NOMO-1 treated with dmso at 0.1 percent for 144 hours (cell line): ENCODE results near the gene SLC9A3.
"Not testable (repeated sequence)": the region's sequence is repeated elsewhere in the genome, so short reads cannot be mapped to it uniquely, and the experiment has no call there.

Source experiments
- DNase-seq: peaks from one replicate; lab custom pipeline; 2025; ENCODE audit not compliant: unreplicated experiment; lab: John Stamatoyannopoulos, UW

Gene SLC9A3

DNA sequence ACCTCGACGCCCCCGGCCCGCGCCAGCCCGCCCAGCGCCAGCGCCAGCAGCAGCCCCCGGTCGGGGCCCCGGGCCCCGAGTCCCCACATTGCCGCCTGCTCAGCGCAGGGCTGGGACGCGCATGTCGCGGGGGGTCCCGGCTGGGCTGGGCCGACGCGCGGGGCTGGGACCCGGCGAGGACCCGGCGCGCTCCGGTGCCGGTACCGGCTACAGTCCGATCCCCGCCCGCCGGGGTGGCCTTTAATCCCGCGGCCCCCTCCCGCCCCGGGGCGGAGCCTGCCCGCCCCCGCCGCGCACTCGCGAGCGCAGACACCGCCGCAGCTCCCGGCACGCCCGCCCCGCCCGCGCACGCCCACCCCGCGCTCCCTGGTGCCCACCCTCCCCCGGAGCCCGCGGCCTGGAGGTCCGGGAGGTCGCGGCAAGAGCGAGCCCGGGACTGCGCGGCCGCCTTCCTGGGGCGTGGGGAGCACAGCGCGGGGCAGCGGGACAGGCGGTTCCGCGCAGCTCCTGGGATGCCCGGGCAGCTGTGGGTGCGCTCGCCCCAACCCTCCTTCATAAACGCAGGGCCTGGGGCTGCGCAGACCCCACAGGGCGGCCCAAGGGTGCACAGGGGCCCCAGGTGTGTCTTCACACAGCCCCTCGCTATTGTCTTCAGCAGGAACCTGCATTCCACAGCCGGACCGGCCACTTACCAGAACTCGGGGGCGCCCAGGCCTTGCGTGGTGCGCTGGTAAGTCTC is at the start of gene SLC9A3:
Gene SLC9A3, minus strand, starts transcription at position 216 of the 739 bp plus-strand sequence.
- no peak for DNase-seq

DNA sequence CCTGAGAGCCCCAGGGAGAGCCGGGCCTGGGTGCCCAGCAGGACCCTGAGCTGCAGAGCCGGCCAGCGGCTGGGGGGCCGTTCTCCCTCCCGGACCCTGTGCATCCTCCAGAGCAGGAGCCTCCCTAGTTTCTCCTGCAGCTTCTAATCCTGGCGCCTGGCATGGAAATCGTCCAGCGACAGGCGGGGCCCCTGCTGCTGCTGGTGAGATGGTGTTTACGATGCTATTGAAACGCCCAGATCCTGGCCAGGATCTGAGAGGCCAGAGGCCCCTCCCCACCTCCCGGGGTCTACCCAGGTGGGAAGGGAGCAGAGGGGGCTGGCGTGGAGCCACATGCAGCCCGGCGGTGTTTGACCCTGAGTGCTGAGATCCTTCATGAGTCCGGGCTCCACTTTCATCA is 49.7 kb upstream of the SLC9A3 start:
- DNase-seq = no peak

DNA sequence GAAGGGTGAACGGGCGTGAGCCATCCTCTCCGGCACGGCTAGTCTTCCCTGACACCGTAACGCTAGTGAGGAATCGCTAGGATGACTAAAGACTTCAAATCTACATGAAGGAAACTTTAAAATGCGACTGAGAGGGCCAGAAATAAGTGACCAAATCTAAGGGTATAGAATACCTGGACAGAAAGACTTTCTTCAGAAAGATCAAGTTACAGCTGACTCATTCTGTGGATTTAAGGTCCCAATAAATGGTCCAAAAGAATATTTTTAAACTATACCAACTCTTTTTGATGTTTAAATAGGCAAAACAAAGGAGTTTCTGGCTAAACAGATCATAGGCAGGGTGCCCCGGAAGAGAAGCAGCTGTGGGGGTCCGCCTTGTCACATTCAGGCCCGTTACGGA is 49.0 kb upstream of the SLC9A3 start:
- DNase-seq = no peak

DNA sequence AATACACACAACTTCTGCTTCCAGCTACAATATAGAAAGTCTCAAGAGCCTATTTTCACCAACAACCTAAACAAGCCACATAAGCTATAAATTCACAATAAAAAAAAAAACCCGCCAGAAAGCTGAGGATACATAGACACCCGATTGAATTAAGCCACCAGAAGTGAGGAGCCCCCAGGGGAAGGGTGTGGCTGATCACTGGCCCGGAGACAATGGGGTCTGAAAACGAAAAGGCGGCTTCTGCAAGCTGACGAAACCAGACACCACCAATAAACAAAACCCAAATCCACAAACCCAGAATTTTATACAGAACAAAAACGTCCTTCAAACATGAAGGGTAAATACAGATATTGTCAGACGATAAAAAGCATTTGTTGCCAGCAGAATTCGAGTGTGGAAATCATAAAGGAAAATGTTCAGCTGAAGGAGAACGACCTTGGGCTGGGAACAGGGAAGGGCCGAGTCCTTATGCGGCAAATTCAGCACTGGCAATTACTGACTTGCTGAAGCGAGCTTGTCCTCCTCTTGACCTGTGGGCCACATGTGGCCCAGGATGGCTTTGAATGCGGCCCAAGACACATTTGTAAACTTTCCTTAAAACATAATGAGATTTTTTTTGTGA is 48.3 kb upstream of the SLC9A3 start:
- DNase-seq = no peak

DNA sequence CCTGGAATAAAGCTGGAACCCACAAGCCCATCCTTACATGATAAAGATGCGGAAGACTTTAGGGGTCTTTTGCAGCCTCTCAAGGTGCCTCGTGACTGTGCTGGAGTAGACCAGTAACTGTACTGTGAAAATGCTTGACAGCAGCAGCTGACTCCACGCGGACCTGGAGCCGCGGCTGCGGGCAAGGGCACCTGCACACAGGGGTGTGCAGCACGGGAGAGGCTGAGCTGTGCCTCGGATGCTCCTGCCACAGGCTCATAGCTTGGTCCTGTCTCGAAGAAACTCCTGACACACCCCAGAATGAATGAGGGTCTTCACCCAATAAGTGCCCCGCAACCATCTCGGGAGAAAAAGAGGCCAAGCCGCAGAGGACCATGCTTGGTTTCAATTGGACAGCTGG is 47.5 kb upstream of the SLC9A3 start:
- DNase-seq = no peak

DNA sequence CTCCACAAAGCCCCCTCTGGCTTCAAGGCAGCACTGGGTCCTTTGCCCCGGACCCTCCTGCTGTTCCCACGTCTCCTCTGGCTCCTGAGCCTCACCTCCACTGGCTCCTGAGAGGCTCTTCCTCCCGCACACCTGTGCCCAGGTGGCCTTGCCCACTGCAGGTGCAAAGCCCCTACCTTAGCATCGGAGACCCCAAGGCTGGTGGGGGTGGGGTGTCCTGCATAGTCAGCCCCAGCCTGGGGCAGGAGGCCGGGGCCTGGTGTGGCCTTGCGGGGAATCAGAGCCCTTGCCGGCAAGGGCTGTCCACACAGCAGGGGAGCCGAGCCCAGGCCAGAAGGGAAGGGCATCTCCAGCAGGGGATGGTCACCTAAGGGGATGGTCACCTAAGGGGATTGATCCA is 46.6 kb upstream of the SLC9A3 start:
- DNase-seq = no peak

DNA sequence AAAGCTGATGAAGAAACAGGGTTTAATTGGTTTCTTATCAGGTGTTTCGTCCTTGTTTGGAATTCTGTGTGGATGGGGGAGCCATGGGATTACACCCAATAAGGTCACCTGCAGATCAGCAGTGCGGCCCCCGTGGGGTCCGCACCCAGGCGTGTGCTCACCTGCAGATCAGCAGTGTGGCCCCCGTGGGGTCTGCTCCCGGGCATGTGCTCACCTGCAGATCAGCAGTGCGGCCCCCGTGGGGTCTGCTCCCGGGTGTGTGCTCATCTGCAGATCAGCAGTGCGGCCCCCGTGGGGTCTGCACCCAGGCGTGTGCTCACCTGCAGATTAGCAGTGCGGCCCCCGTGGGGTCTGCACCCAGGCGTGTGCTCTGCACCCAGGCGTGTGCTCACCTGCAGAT is 46.2 kb upstream of the SLC9A3 start:
- no peak for DNase-seq

DNA sequence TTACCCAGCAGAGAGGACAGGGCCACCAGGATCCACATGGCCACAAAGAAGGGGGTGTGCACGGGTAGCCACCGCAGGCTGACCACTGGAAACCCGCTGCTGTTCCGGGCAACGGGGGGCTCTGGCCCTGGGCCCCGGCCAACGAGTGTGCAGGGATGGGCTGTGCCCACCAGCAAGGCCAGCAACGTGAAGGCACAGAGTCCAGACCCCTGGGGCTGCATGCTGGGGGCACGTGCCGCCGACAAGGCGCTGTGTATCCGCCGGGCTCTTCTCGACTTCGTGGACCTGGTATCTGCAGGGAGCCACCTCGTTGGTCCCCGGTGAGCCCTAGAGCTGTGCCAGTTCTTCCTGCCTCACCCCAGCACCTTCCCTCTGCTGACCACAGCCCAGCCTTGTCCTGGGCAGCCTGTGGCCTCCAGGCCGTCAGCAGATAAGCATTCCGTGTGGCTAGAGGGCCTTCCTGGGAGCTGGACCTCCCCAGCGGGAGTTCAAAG is 45.7 kb upstream of the SLC9A3 start:
- no peak for DNase-seq

DNA sequence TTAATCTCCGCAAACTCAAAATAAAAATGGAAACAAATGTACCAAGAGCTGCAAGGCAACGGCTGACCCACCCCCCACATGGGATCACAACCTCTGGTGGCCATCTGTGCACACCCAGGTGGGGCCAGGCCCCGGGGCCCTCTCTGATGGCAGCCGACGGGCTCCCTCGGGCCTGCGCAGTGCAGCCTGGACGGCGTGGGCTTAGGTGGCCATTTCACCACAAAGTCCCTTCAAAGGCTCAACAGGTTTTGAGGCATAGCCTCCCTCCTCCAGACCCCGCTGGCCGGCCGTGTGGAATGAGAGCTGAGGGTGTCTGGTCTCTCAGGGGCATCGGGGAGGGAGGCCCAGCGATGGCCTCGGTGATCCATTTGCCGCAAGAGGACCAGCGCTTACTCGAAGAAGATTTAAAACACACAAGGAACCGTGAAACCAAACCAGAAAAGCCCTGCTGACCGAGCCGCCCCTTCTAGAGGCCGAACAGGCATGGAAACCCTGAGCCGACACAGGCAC is 45.2 kb upstream of the SLC9A3 start:
- no peak for DNase-seq

DNA sequence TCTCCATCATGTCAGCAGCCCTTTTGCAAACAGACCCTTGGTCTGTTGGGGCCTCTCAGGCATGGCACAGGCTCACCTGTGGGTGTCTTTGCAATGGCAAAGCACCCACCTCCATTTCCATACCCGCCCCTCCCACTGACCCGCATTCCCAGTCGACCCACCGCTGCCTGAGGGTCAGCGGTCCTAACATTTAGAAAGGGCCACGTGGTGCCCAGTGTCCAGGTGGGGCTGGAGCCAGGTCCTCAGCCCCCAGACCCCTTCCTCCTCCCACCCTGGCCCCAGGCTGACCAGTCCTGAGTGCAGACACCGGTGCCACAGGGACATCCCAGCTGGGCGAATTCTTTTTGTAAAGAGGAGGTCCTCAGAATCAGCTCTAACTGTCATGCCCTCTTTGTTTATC is 44.6 kb upstream of the SLC9A3 start:
- no peak for DNase-seq

DNA sequence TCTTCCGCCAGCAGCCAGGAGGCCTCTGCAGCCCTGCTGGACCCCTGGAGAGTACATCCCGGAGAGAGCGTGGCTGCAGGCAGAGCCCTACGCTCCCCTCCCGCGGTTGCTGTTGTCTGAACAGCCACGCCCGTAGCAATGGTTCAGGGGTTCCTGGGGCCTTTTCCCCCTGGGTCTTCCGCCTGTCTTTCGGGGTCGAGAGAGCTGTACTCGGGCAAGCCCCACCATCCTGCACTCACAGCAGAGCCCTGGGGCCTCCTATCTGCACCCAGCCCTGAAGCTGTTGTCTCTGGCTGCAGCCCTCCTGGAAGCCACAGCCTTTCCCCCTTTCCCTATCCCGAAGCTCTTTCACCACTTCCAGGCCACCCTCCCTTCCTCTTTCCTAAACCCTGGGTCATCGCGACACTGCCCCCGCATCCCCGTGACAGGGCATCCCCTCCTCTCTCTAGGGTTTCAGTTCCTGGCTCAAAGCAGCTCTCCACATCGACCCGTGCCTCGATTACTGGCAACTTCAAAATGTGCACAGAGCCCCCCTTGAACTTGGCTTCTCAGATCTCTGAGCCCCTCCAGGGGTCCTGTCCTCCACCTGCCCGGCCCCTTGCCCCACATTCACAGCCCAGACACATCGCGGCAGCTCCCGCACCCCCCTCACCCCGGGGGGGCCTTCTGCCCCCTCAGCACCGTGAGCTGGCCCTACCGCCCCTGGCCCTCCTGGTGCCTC is 44.0 kb upstream of the SLC9A3 start:
- DNase-seq = no peak

DNA sequence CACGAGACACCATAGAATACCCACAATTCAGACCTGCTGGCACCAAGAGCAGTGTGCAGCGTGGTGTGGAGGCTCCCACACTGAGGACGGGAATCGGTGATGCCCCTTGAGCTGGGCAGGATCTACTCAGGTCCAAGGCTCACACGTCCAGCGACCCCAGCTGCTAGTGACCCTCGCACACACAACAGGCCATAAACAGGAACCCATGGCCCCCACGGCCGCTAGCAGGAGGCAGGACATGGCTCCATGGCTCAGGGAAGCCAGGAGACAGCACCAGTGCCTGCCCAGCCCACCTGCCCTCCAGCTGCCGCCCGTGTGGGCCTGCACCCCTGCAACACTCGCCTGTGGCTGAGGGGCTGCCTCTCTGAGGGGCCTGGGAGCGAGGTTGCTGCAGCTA is 43.4 kb upstream of the SLC9A3 start:
- no peak for DNase-seq

DNA sequence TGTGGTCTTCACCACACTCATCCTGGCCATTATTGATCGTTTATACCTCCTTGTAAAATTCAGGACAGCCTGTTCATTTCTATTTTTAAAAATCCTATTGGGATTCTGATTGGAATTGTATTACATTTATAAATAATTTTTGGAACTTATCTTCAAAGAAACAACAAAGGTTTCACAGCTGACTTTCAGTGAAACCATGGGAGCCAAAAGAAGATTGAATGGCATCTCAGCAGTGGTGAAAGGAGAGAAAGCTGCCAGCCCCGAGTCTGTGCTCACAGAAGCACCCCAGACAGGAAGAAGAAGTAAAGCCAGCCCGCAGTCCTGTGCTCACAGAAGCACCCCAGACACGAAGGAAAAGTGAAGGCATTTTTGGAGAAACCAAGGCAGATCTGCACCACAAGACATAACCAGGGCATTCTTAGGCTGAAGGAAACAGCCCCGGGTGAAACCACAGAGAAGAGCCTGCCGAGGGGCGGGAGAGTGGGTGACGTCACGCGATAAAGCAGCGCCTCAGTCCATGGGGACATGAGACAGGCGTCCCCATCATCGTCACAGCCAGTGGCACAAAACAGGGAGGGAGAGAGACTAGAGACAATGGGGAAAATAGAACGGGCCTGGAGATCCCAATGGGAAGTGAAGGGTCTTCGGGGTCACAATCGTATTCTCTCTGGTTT is 42.5 kb upstream of the SLC9A3 start:
- no peak for DNase-seq

DNA sequence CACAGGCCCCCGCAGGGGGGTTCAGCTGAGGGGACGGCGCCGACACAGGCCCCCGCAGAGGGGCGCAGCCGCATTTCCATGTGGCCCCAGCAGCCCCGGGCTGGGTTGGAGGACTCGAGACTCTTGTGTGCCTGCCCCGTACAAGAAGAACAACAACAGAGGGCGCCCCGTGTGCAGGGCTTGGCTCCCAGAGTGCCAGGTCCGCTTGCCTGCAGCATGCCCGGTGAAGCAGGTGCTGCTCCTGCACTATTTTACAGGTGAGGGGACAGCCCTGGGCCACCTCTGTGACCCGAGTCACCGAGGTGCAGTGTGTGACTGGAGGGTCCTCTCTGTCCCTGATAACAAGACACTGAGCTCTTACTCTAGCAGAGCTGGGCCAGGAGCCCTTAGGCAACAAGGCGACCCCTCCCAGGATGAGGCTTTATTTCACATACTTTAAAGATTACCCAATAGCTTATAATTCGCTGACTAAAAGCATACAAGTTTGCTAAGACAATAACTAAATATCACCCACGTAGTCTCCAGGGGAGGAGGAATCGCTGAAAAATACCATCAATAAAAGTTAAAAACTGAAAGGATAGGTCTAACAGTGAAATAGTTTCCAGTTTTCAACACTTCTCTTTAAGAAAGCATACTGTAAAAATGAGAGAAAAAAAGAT is 41.7 kb upstream of the SLC9A3 start:
- DNase-seq = no peak

DNA sequence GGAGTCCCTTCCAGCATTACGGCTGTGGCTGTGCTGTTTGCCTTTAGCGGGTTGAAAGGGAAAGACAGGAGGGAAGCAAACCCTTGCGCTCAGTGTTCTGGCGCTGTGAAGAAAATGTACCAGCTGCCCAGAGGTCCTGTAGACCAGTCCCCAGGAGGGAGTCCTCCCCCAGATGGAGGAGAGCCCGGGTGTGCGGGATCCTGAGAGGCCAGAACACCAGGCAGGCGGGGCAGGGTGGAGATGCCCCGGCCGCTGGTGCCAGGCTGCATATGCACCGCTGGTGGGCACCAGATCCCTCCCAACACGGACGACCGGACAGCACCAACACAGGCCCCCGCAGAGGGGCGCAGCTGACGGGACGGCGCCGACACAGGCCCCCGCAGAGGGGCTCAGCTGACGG is 37.2 kb upstream of the SLC9A3 start:
- DNase-seq = no peak

DNA sequence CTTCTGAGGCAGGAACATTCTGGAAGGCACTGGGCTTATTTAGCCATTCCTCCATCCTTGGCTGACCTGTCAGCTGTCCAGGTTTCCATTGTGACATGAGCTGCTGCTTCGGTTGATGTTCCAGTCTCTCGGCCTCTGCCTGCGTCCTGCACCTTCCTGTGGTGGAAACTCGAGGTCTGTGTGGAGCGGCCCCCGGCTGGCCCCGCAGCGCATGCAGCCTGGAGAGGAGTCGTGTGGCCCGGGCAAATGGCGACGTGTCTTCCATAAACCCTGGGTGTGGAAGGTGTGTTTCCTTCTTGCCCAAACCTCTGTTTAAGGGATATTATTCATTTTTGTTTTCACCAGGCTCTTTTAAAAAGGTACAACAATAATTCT is 36.5 kb upstream of the SLC9A3 start:
- no peak for DNase-seq

DNA sequence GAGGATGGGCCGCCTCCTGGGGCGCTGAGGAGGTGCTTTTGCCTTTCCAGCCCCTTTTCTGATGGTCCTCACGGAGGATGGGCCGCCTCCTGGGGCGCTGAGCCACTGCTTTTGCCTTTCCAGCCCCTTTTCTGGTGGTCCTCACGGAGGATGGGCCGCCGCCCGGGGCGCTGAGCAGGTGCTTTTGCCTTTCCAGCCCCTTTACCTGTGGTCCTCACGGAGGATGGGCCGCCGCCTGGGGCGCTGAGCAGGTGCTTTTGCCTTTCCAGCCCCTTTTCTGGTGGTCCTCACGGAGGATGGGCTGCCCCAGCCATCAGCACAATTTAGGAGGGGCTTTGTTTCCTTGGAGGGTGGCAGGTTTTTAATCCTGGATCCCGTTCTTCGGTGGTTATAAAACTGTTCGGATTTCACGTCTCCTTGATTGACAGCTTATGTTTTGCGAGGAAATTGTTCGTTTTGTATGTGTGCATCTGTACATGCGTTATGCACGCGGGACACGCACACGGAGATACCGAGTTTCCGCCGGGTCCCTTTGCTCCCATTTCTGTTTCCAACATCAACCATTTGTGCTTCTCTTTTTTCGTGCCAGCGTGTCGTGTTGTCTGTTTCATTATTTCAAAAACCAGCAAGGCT is 34.7 kb upstream of the SLC9A3 start:
- no peak for DNase-seq

DNA sequence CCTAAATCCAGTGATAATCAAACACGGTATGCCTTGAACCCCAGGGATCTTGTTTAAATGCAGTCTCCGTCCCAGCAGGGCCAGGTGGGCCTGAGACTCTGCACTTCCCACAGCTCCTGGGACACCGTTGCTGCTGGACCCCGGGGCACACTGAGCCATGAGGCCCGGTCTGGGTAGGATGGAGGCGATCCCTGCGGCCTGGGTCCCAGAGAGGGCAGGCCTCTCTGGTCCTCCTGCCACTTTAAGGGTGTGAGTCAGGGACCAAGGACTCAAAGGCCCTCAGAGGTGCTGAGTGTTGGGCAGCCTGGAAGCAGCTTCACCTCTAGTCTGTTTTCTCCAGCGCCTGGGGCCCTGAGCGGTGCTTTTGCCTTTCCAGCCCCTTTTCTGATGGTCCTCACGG is 34.1 kb upstream of the SLC9A3 start:
- no peak for DNase-seq

DNA sequence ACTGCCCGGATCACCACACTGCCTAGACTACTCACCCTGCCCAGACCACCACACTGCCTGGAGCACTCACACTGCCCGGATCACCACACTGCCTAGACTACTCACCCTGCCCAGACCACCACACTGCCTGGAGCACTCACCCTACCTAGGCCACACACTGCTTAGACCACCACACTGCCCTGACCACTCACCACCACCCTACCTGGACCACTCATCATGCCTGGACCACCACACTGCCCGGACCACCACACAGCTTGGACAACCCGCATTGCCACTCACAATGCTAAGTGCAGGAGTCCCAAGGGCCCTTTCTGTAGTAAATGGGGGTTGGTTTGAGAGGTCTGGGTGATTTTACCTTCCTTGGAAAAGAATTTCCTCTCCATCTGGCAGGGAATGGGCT is 33.7 kb upstream of the SLC9A3 start:
- not testable (repeated sequence) for DNase-seq

DNA sequence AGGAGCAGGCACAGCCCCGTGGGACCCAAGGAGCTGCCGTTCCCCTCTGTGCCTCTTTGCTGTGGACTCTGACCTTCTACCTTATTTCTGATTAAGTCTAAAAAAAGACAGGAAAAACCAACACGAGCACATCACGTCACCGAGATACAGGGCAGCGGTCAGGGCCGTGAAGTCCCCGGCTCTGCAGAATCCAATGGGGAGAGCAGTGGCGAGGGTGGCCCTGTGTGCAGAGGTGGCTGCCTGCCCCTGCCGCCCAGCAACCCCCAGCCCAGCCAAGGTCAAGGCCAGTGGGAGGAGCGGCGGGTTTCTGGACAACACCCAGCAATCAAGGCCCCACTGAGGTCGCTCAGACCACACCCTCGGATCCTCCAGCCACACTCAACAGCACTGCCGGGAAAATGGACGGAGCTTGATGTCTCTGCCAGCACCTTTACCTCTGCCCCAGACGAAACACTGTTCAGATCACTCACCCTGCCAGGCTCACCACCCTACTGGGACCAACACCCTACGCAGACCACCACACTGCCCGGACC is 32.7 kb upstream of the SLC9A3 start:
- DNase-seq = no peak
